ENCODE data around the gene PCDH15.

DNA sequence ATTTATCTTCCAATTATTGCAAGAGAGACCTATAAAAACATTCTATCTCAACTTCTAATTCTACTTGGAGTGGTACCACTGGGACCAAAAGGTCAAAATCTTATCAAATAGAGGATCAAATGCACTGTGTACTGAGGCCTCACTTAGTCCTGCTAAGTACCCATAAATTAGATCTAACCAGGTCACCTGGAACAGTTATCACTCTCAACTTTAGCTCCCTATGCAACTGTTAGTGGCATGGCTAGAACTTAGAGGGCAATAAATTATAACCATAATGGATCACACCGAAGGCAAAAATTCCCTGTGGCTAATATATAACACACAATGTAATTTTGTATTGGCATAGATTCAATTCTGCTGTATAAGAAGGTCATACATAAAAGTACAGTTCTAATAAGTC is 428.9 kb downstream of the PCDH15 start:
- TF ChIP-seq, protein P1, sequence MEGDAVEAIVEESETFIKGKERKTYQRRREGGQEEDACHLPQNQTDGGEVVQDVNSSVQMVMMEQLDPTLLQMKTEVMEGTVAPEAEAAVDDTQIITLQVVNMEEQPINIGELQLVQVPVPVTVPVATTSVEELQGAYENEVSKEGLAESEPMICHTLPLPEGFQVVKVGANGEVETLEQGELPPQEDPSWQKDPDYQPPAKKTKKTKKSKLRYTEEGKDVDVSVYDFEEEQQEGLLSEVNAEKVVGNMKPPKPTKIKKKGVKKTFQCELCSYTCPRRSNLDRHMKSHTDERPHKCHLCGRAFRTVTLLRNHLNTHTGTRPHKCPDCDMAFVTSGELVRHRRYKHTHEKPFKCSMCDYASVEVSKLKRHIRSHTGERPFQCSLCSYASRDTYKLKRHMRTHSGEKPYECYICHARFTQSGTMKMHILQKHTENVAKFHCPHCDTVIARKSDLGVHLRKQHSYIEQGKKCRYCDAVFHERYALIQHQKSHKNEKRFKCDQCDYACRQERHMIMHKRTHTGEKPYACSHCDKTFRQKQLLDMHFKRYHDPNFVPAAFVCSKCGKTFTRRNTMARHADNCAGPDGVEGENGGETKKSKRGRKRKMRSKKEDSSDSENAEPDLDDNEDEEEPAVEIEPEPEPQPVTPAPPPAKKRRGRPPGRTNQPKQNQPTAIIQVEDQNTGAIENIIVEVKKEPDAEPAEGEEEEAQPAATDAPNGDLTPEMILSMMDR (IDR thresholded peaks at IDR 0.05), result no peak
- no peak for TF ChIP-seq TAF1 (IDR thresholded peaks at IDR 0.05; ENCODE audit: borderline replicate concordance, low read depth, low read length)
- TF ChIP-seq MXI1 (IDR thresholded peaks at IDR 0.05; ENCODE audit: low read depth, low read length), result no peak
- TF ChIP-seq TCF12 (IDR thresholded peaks at IDR 0.05), result no peak
- TF ChIP-seq EZH2phosphoT487 (IDR thresholded peaks at IDR 0.05; ENCODE audit: borderline replicate concordance, low read depth), result no peak
- TF ChIP-seq FOXM1 (IDR thresholded peaks at IDR 0.05; ENCODE audit: low read depth), result no peak
- TF ChIP-seq, protein P2, sequence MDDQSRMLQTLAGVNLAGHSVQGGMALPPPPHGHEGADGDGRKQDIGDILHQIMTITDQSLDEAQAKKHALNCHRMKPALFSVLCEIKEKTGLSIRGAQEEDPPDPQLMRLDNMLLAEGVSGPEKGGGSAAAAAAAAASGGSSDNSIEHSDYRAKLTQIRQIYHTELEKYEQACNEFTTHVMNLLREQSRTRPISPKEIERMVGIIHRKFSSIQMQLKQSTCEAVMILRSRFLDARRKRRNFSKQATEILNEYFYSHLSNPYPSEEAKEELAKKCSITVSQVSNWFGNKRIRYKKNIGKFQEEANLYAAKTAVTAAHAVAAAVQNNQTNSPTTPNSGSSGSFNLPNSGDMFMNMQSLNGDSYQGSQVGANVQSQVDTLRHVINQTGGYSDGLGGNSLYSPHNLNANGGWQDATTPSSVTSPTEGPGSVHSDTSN (IDR thresholded peaks at IDR 0.05), result no peak
- TF ChIP-seq, protein P3, sequence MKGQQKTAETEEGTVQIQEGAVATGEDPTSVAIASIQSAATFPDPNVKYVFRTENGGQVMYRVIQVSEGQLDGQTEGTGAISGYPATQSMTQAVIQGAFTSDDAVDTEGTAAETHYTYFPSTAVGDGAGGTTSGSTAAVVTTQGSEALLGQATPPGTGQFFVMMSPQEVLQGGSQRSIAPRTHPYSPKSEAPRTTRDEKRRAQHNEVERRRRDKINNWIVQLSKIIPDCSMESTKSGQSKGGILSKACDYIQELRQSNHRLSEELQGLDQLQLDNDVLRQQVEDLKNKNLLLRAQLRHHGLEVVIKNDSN (IDR thresholded peaks at IDR 0.05; ENCODE audit: borderline replicate concordance, low read depth), result no peak
- TF ChIP-seq, protein P4, sequence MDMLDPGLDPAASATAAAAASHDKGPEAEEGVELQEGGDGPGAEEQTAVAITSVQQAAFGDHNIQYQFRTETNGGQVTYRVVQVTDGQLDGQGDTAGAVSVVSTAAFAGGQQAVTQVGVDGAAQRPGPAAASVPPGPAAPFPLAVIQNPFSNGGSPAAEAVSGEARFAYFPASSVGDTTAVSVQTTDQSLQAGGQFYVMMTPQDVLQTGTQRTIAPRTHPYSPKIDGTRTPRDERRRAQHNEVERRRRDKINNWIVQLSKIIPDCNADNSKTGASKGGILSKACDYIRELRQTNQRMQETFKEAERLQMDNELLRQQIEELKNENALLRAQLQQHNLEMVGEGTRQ (IDR thresholded peaks at IDR 0.05; ENCODE audit: borderline replicate concordance, low read depth, low read length), result no peak
